Type B pancreatic cell (in vitro differentiated cells): ENCODE results near the gene OSBPL1A. TPM values are rescaled to one million over a fixed set of nuclear protein-coding genes. Genes with fewer than 3 reads are reported as not detected.

ENCODE experiments used
- DNase-seq: peaks from one replicate; pipeline ENCODE4 v3.0.0; 2021; ENCODE audit warnings: mixed read lengths; ENCODE audit not compliant: unreplicated experiment; ENCODE audit errors: extremely low spot score
- H3K27ac Mint-ChIP-seq: 2 replicates; pipeline ENCODE4 v1.8.0; 2021; ENCODE audit warnings: mild to moderate bottlenecking, mixed read lengths
- H3K27me3 Mint-ChIP-seq: 2 replicates; pipeline ENCODE4 v1.8.0; 2021; ENCODE audit warnings: mixed read lengths
- H3K36me3 Mint-ChIP-seq: 2 replicates; pipeline ENCODE4 v1.8.0; 2021; ENCODE audit warnings: mixed read lengths
- H3K4me1 Mint-ChIP-seq: one replicate; pipeline ENCODE4 v1.8.0; 2021; ENCODE audit warnings: mixed read lengths; ENCODE audit not compliant: unreplicated experiment
- H3K4me3 Mint-ChIP-seq: 2 replicates; pipeline ENCODE4 v1.8.0; 2021; ENCODE audit warnings: mild to moderate bottlenecking, mixed read lengths
- H3K9me3 Mint-ChIP-seq: 2 replicates; pipeline ENCODE4 v1.8.0; 2021; ENCODE audit warnings: mixed read lengths
- CTCF ChIP-seq: fragments of 200-600 bp; sonication (generic); conservative IDR thresholded peaks from 2 replicates; pipeline ENCODE4 v1.5.0; 2021; ENCODE audit warnings: antibody characterized with exemption, mild to moderate bottlenecking
- total RNA-seq: library from RNA; stranded (reverse); gene quantifications from 2 replicates; pipeline ENCODE4 v1.2.1, GENCODE V29; 2021; ENCODE audit warnings: low replicate concordance

OSBPL1A gene
- total RNA-seq, 1 donor from 2014 or later = 42.7 TPM

DNA sequence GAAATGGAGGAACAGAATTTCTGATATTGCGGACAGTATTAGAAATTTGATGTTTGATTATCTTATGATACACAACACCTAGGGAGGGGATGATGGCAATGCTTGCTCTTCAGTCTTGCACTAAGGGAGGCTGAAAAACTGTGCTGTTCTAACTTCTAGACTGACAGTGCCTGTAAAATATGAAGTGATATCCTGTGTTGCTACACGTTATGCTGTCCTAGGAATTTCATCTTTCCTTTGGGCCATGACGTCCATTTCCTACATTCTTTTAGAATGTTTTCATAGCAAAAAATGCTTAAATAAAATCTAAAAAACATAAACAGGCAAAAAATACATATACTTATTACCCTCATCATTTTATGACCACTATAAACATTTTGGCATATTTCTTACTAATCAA is 55.3 kb downstream of the OSBPL1A start:
- no peak for DNase-seq
- Mint-ChIP-seq H3K36me3 (peaks cover 4% of the 10 kb centered on the region), H3K27ac (no peak overlapping the region), H3K4me3 (no peak overlapping the region), H3K27me3 (no peaks in the 10 kb centered on the region), H3K4me1 (no peaks in the 10 kb centered on the region), H3K9me3 (no peaks in the 10 kb centered on the region)
- no peak for TF ChIP-seq CTCF

DNA sequence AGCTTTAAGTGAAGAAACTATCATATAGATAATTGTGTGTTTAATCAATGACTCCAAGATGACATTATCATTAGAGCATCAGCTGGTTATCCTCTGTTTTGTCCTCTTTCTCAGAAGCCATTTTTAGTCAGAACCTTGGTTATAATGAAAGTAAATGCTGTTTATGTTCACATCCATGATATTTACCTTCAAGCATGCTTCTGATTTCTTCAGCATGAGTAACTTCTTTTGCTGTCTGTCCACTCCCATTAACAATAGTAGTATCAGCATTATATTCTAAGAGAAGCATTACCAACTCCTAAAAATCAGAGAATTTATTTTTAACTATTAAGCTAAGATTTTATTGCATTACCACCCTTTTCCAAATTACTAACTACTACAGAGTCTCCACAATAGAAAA is 56.3 kb downstream of the OSBPL1A start:
- Mint-ChIP-seq H3K4me3 (no peak overlapping the region), H3K9me3 (no peaks in the 10 kb centered on the region), H3K27me3 (no peaks in the 10 kb centered on the region), H3K4me1 (no peaks in the 10 kb centered on the region), H3K27ac (no peak overlapping the region), H3K36me3 (peaks cover 4% of the 10 kb centered on the region)
- TF ChIP-seq CTCF = no peak
- no peak for DNase-seq

- no peaks in the 10 kb centered on the region for H3K27me3 Mint-ChIP-seq
Observed at GRCh38 chr18:24333084-24333483, 64.5 kb downstream of the OSBPL1A start.

GRCh38 chr18:24326211-24326610 is 71.4 kb downstream of the OSBPL1A start:
- no peaks in the 10 kb centered on the region for H3K4me1 Mint-ChIP-seq
- no peak overlapping the region for H3K27ac Mint-ChIP-seq
- no peak for TF ChIP-seq CTCF
- H3K36me3 Mint-ChIP-seq = peaks cover 4% of the 10 kb centered on the region
- no peak for DNase-seq
- no peak overlapping the region for H3K4me3 Mint-ChIP-seq
- H3K9me3 Mint-ChIP-seq = no peaks in the 10 kb centered on the region
- no peaks in the 10 kb centered on the region for H3K27me3 Mint-ChIP-seq

More at GRCh38 chr18:24333084-24333483, 64.5 kb downstream of the OSBPL1A start:
- Mint-ChIP-seq H3K9me3 (no peaks in the 10 kb centered on the region), H3K27ac (no peak overlapping the region), H3K4me1 (no peaks in the 10 kb centered on the region), H3K4me3 (no peak overlapping the region), H3K36me3 (peaks cover 8% of the 10 kb centered on the region)
- no peak for TF ChIP-seq CTCF
- DNase-seq = no peak

DNA sequence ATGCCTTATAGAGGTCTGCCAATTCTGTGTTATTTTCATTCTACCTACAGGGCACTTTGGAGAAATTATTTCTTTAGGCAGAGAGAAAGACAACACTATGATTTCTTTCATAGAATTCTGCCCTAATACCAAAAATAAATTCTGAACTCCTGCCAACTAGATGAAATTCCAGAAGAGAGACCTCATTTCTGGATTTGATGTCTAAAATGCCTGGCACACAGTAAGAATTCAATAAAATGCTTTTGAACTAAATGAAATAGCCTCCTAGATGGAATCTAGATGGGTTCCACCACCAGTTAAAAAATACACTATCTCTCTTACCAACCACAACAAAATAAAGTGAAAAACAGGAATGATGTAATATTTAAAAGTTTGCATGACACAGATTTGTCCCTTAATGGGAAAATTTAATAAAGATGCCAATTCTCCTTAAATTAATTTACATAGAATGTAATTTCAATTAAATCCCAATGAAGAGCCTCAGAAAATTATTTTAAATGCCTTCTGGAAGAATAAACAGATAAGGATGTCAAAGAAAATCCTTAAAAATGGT is 75.0 kb downstream of the OSBPL1A start:
- DNase-seq = no peak
- no peaks in the 10 kb centered on the region for H3K4me1 Mint-ChIP-seq
- H3K36me3 Mint-ChIP-seq = peaks cover 4% of the 10 kb centered on the region
- H3K27me3 Mint-ChIP-seq = no peaks in the 10 kb centered on the region
- H3K9me3 Mint-ChIP-seq = no peaks in the 10 kb centered on the region
- H3K4me3 Mint-ChIP-seq = no peak overlapping the region
- TF ChIP-seq CTCF = no peak
- no peak overlapping the region for H3K27ac Mint-ChIP-seq

GRCh38 chr18:24321071-24321470 is 76.6 kb downstream of the OSBPL1A start:
- Mint-ChIP-seq H3K9me3 (no peaks in the 10 kb centered on the region), H3K4me1 (no peaks in the 10 kb centered on the region), H3K36me3 (peaks cover 4% of the 10 kb centered on the region), H3K27ac (no peak overlapping the region), H3K27me3 (no peaks in the 10 kb centered on the region), H3K4me3 (no peak overlapping the region)
- TF ChIP-seq CTCF = no peak
- no peak for DNase-seq
